Keratinocyte (primary cell): ENCODE measurements around the gene YTHDF2. TPM values are rescaled to one million over a fixed set of nuclear protein-coding genes. Genes with fewer than 3 reads are reported as not detected.

ENCODE experiments used
- DNase-seq: peaks from one replicate; pipeline ENCODE4 v3.0.0-alpha.2; 2011; ENCODE audit warnings: low read depth, missing footprints, low spot score
- FAIRE-seq: peaks from 2 replicates; lab custom pipeline; 2011; peaks lifted over from hg19 to GRCh38; lab: Jason Lieb, UNC
- H2AFZ ChIP-seq: 2 replicates; pipeline ENCODE4 v1.6.0; 2012; ENCODE audit warnings: low read length, control low read depth, inconsistent platforms; ENCODE audit not compliant: control insufficient read depth
- H3K27ac ChIP-seq: 2 replicates; pipeline ENCODE4 v1.5.1; 2011; ENCODE audit warnings: low read length; ENCODE audit not compliant: control insufficient read depth, insufficient read depth
- H3K27me3 ChIP-seq: 3 replicates; pipeline ENCODE4 v1.6.0; 2011; ENCODE audit warnings: low read length; ENCODE audit not compliant: control insufficient read depth, insufficient read depth; ENCODE audit errors: extremely low read depth
- H3K36me3 ChIP-seq, 2 experiments: 2 replicates in 1 of 2; 3 replicates in 1 of 2; pipeline ENCODE4 v1.5.1; 2011; ENCODE audit warnings: low read length in 2 of 2, mild to moderate bottlenecking in 1 of 2; ENCODE audit not compliant: control insufficient read depth in 2 of 2, insufficient read depth in 2 of 2; ENCODE audit errors: extremely low read depth in 1 of 2
- H3K4me1 ChIP-seq: 3 replicates; pipeline ENCODE4 v1.5.1; 2011; ENCODE audit warnings: low read length; ENCODE audit not compliant: control insufficient read depth, insufficient read depth; ENCODE audit errors: extremely low read depth
- H3K4me2 ChIP-seq: 3 replicates; pipeline ENCODE4 v1.6.0; 2011; ENCODE audit warnings: low read depth, low read length; ENCODE audit not compliant: control insufficient read depth, insufficient read depth; ENCODE audit errors: extremely low read depth
- H3K4me3 ChIP-seq, 3 experiments: fragments of 200-600 bp in 1 of 3; sonication (generic) in 1 of 3; 2 replicates in 2 of 3; 3 replicates in 1 of 3; pipeline ENCODE4 v1.5.1; 2011 to 2016; ENCODE audit warnings: low read length in 3 of 3, mild to moderate bottlenecking in 3 of 3, control low read depth in 2 of 3, inconsistent platforms in 1 of 3, low read depth in 1 of 3, mixed read lengths in 1 of 3, mixed run types in 1 of 3, moderate library complexity in 1 of 3; ENCODE audit not compliant: control insufficient read depth in 2 of 3, insufficient read depth in 2 of 3; ENCODE audit errors: extremely low read depth in 1 of 3
- H3K79me2 ChIP-seq: 2 replicates; pipeline ENCODE4 v1.6.0; 2012; ENCODE audit warnings: low read length; ENCODE audit not compliant: control insufficient read depth, insufficient read depth
- H3K9ac ChIP-seq: 3 replicates; pipeline ENCODE4 v1.6.0; 2011; ENCODE audit warnings: low read length; ENCODE audit not compliant: control insufficient read depth, insufficient read depth; ENCODE audit errors: extremely low read depth
- H3K9me1 ChIP-seq: 3 replicates; pipeline ENCODE4 v1.6.0; 2011; ENCODE audit warnings: low read length; ENCODE audit not compliant: control insufficient read depth, insufficient read depth; ENCODE audit errors: extremely low read depth
- H3K9me3 ChIP-seq: 2 replicates; pipeline ENCODE4 v1.5.1; 2012; ENCODE audit warnings: low read depth, low read length; ENCODE audit not compliant: control insufficient read depth
- H4K20me1 ChIP-seq: 3 replicates; pipeline ENCODE4 v1.6.0; 2011; ENCODE audit warnings: low read length; ENCODE audit not compliant: control insufficient read depth, insufficient read depth; ENCODE audit errors: extremely low read depth
- CTCF ChIP-seq, 3 experiments: IDR thresholded peaks in 1 of 3; conservative IDR thresholded peaks in 1 of 3; optimal IDR thresholded peaks in 1 of 3; 2 replicates in 2 of 3; 3 replicates in 1 of 3; pipeline versions ENCODE3 to v1.5.1; 2011; ENCODE audit warnings: low read length in 3 of 3, mild to moderate bottlenecking in 3 of 3, moderate library complexity in 2 of 3, control low read depth in 1 of 3, inconsistent platforms in 1 of 3; ENCODE audit not compliant: insufficient read depth in 2 of 3; ENCODE audit errors: extremely low read depth in 1 of 3
- EZH2 ChIP-seq: IDR thresholded peaks from one replicate; pipeline ENCODE4 v1.6.1; 2012; ENCODE audit warnings: inconsistent platforms, mild to moderate bottlenecking, low read length, moderate library complexity
- dilution Hi-C: fragments of 300-500 bp; cut with MboI; formaldehyde crosslinking; loops from one replicate; pipeline ENCODE4 v1.7.0; 2020; ENCODE audit warnings: low sequenced_read_pairs; ENCODE audit not compliant: extremely low pct_ligation_motif_present
- polyA plus RNA-seq, 5 experiments: library from polyadenylated mRNA; depleted of rRNA in 3 of 5; stranded (reverse) in 3 of 5; stranded (forward) in 1 of 5; unstranded in 1 of 5; fragments of >200 nt; gene quantifications; 1 replicate in 1 of 5; 2 replicates in 3 of 5; 3 replicates in 1 of 5; pipeline versions ENCODE4 v1.2.1 to v1.2.3, GENCODE V29; 2011 to 2012; ENCODE audit warnings: missing spikeins in 2 of 5, low read depth in 1 of 5, low replicate concordance in 1 of 5

The YTHDF2 gene
- polyA plus RNA-seq, 1 donor (not counting 4 experiments of a cell fraction or from before 2014, with no cell fraction given), result 88.0 TPM

DNA sequence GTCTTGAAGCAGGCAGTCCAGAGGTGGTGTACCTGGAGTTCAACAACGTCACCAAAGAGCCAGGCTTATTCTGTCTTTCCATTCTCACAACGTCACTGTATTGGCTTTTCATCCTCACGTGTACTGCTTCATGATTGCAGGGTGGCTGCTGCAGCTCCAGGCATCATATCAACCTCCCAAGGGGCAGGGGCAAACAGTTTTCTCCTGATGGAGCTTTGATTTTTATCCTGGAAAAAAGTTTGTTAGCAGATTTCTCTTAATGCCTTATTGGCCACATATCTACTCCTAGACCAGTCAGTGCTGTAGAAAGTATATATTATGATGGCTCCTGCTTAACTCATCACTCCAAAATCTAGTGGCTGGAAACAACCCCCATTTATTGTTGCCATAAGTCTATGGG, 66.9 kb downstream of the YTHDF2 start:
- H3K36me3 ChIP-seq, result no peaks in the 10 kb centered on the region
- no peaks in the 10 kb centered on the region for H3K79me2 ChIP-seq
- H2AFZ ChIP-seq, result no peak overlapping the region
- no peak for FAIRE-seq
- no peak overlapping the region for H3K27ac ChIP-seq
- dilution Hi-C loops, result no loop called here
- no peaks in the 10 kb centered on the region for H4K20me1 ChIP-seq
- peaks cover 1% of the 10 kb centered on the region for H3K9me3 ChIP-seq
- H3K4me3 ChIP-seq, result no peak overlapping the region
- H3K9me1 ChIP-seq, result no peaks in the 10 kb centered on the region
- no peaks in the 10 kb centered on the region for H3K27me3 ChIP-seq
- H3K9ac ChIP-seq, result no peak overlapping the region
- no peak for DNase-seq
- H3K4me1 ChIP-seq, result peaks cover 6% of the 10 kb centered on the region
- no peak for TF ChIP-seq CTCF (optimal IDR thresholded peaks at IDR 0.05 in 1 of 3, IDR thresholded peaks at IDR 0.05 in 1 of 3, conservative IDR thresholded peaks at IDR 0.05 in 1 of 3; ENCODE audit: extremely low read depth in 1 of 3, insufficient read depth in 2 of 3, low read length in 3 of 3)
- TF ChIP-seq EZH2, result no peak
- no peak overlapping the region for H3K4me2 ChIP-seq

- DNase-seq (no peak), FAIRE-seq (no peak)
- H2AFZ ChIP-seq, result no peak overlapping the region
- no peaks in the 10 kb centered on the region for H3K9me1 ChIP-seq
- H3K27me3 ChIP-seq, result no peaks in the 10 kb centered on the region
- no peak for TF ChIP-seq CTCF (optimal IDR thresholded peaks at IDR 0.05 in 1 of 3, IDR thresholded peaks at IDR 0.05 in 1 of 3, conservative IDR thresholded peaks at IDR 0.05 in 1 of 3; ENCODE audit: extremely low read depth in 1 of 3, insufficient read depth in 2 of 3, low read length in 3 of 3)
- no peak for TF ChIP-seq EZH2
- no peak overlapping the region for H3K27ac ChIP-seq
- dilution Hi-C loops, result no loop called here
- H3K9me3 ChIP-seq, result peaks cover 1% of the 10 kb centered on the region
- H3K4me1 ChIP-seq, result peaks cover 6% of the 10 kb centered on the region
- H3K4me2 ChIP-seq, result no peak overlapping the region
- H3K79me2 ChIP-seq, result no peaks in the 10 kb centered on the region
- no peak overlapping the region for H3K4me3 ChIP-seq
- no peaks in the 10 kb centered on the region for H4K20me1 ChIP-seq
- H3K9ac ChIP-seq, result no peak overlapping the region
- H3K36me3 ChIP-seq, result no peaks in the 10 kb centered on the region
Observed at GRCh38 chr1:28804071-28804470, 67.3 kb downstream of the YTHDF2 start.
